HepG2 (cell line): ENCODE measurements around the gene GRK5. TPM values are rescaled to one million over a fixed set of nuclear protein-coding genes. Genes with fewer than 3 reads are reported as not detected.

ENCODE experiments used
- ATAC-seq: fragments of 200-7000 bp; cut with Tn5 transposase; 3 replicates; pipeline ENCODE4 v1.9.1; 2020; ENCODE audit warnings: mild to moderate bottlenecking, moderate library complexity
- BruUV-seq: library from RNA; stranded (reverse); fragments of 400-500 nt; replicated peaks from 2 replicates; lab custom pipeline; 2021; lab: Mats Ljungman, UMichigan
- CTCF ChIA-PET: fragments of 300-600 bp; formaldehyde crosslinking; extraction: SDS; loops from one replicate; lab custom pipeline; 2021; ENCODE audit warnings: low total read pairs, inconsistent platforms, low intra/inter-chr PET ratio; lab: Yijun Ruan, JAX
- POLR2A ChIA-PET: fragments of 350-600 bp; sonication (Branson Sonifier 250); formaldehyde crosslinking; loops from one replicate; lab custom pipeline; 2020; ENCODE audit warnings: antibody characterized with exemption, inconsistent platforms; lab: Yijun Ruan, JAX
- DNase-seq: peaks from one replicate; pipeline ENCODE4 v3.0.0-alpha.2; 2015; ENCODE audit warnings: low spot score
- FAIRE-seq: peaks from 3 replicates; lab custom pipeline; 2011; peaks lifted over from hg19 to GRCh38; lab: Jason Lieb, UNC
- H2AFZ ChIP-seq: one replicate; pipeline ENCODE4 v1.6.1; 2011; ENCODE audit warnings: low read length, inconsistent platforms
- H3K27ac ChIP-seq: fragments of 300-600 bp; 3 replicates; pipeline ENCODE4 v1.8.0; 2011; ENCODE audit warnings: mixed run types, mild to moderate bottlenecking, mixed read lengths, low read length, inconsistent platforms; ENCODE audit not compliant: insufficient read depth; ENCODE audit errors: extremely low read length
- H3K27me3 ChIP-seq, 2 experiments: fragments of 200-600 bp in 1 of 2; 2 replicates in 1 of 2; 3 replicates in 1 of 2; pipeline versions ENCODE4 v1.6.0 to v1.8.0; 2011; ENCODE audit warnings: low read length in 2 of 2, mild to moderate bottlenecking in 2 of 2, moderate library complexity in 2 of 2, inconsistent platforms in 1 of 2; ENCODE audit not compliant: insufficient read depth in 2 of 2, control insufficient read depth in 1 of 2
- H3K36me3 ChIP-seq, 2 experiments: fragments of 200-600 bp in 1 of 2; replicated peaks in 1 of 2; 2 replicates in 1 of 2; 3 replicates in 1 of 2; pipeline versions ENCODE4 v1.5.1 to v1.8.0; 2011; ENCODE audit warnings: low read length in 2 of 2, inconsistent platforms in 1 of 2; ENCODE audit not compliant: insufficient read depth in 2 of 2, control insufficient read depth in 1 of 2
- H3K4me1 ChIP-seq: 2 replicates; pipeline ENCODE4 v1.5.1; 2012; ENCODE audit warnings: low read length, inconsistent platforms; ENCODE audit not compliant: insufficient read depth
- H3K4me2 ChIP-seq: 2 replicates; pipeline ENCODE4 v1.6.0; 2011; ENCODE audit warnings: low read depth, low read length, inconsistent platforms
- H3K4me3 ChIP-seq, 3 experiments: fragments of 200-600 bp in 1 of 3; sonication (generic), shearing (Covaris generic) in 1 of 3; replicated peaks in 1 of 3; 2 replicates each; pipeline ENCODE4 v1.5.1; 2011 to 2016; ENCODE audit warnings: low read length in 3 of 3, inconsistent platforms in 2 of 3, low read depth in 2 of 3, mild to moderate bottlenecking in 2 of 3, control low read depth in 1 of 3, mixed read lengths in 1 of 3; ENCODE audit not compliant: insufficient read depth in 1 of 3
- H3K79me2 ChIP-seq: one replicate; pipeline ENCODE4 v1.6.1; 2011; ENCODE audit warnings: low read length, inconsistent platforms; ENCODE audit not compliant: insufficient read depth
- H3K9ac ChIP-seq: 2 replicates; pipeline ENCODE4 v1.6.0; 2011; ENCODE audit warnings: mild to moderate bottlenecking, low read depth, low read length, inconsistent platforms; ENCODE audit not compliant: insufficient read depth
- H3K9me3 ChIP-seq: 2 replicates; pipeline ENCODE4 v1.5.1; 2012; ENCODE audit warnings: mild to moderate bottlenecking, low read length
- H4K20me1 ChIP-seq: 2 replicates; pipeline ENCODE4 v1.6.0; 2011; ENCODE audit warnings: inconsistent platforms, mild to moderate bottlenecking, low read length, moderate library complexity; ENCODE audit not compliant: insufficient read depth
- BHLHE40 ChIP-seq: IDR thresholded peaks from 2 replicates; pipeline ENCODE4 v1.6.1; 2011; ENCODE audit warnings: low read length, improper control_type of control experiment
- E2F1 ChIP-seq: sonication (generic); formaldehyde crosslinking; IDR thresholded peaks from 2 replicates; pipeline ENCODE4 v1.5.0; 2020; ENCODE audit warnings: missing genetic modification reagents
- GPBP1L1 ChIP-seq: sonication (generic); formaldehyde crosslinking; IDR thresholded peaks from 2 replicates; pipeline ENCODE4 v1.5.0; 2020; ENCODE audit warnings: mild to moderate bottlenecking, missing genetic modification reagents
- GZF1 ChIP-seq: sonication (generic); formaldehyde crosslinking; IDR thresholded peaks from 2 replicates; pipeline ENCODE4 v1.5.1; 2020; ENCODE audit warnings: mild to moderate bottlenecking, missing genetic modification reagents
- KLF13 ChIP-seq: sonication (generic); formaldehyde crosslinking; IDR thresholded peaks from 2 replicates; pipeline ENCODE4 v1.4.0; 2020; ENCODE audit warnings: mild to moderate bottlenecking, missing genetic modification reagents
- MATR3 ChIP-seq: sonication (generic); formaldehyde crosslinking; IDR thresholded peaks from 2 replicates; pipeline ENCODE4 v1.4.0; 2020; ENCODE audit warnings: missing genetic modification reagents
- PHF5A ChIP-seq: IDR thresholded peaks from one replicate; pipeline ENCODE4 v1.6.1; 2018; ENCODE audit warnings: low read depth, missing genetic modification reagents; ENCODE audit not compliant: unreplicated experiment
- ZBTB21 ChIP-seq: sonication (generic); formaldehyde crosslinking; IDR thresholded peaks from 2 replicates; pipeline ENCODE4 v1.4.0; 2020; ENCODE audit warnings: missing genetic modification reagents
- ZFP36L2 ChIP-seq: sonication (generic); formaldehyde crosslinking; IDR thresholded peaks from 2 replicates; pipeline ENCODE4 v1.4.0; 2020; ENCODE audit warnings: missing genetic modification reagents
- ZNF207 ChIP-seq: fragments of 450-650 bp; IDR thresholded peaks from 2 replicates; pipeline ENCODE4 v1.6.1; 2016; ENCODE audit warnings: antibody characterized with exemption, borderline replicate concordance
- ZNF256 ChIP-seq: sonication (generic); formaldehyde crosslinking; conservative IDR thresholded peaks from 2 replicates; pipeline ENCODE4 v1.4.0; 2020; ENCODE audit warnings: missing genetic modification reagents
- WGBS: methylation state at CpG from one replicate; pipeline ENCODE4 v1.1.6; 2017; ENCODE audit warnings: low lambda C conversion rate; 5-methylcytosine and 5-hydroxymethylcytosine counted together
- in situ Hi-C: cut with HindIII; loops from 2 replicates; pipeline ENCODE4 v1.10.0; 2017; ENCODE audit warnings: low pct_unique_long_range_greater_than_20kb; ENCODE audit not compliant: extremely low pct_ligation_motif_present
- intact Hi-C: fragments of 100-400 bp; cut with micrococcal nuclease; formaldehyde crosslinking; loops from one replicate; pipeline ENCODE4 v1.10.0; 2022; ENCODE audit not compliant: unreplicated experiment
- polyA plus RNA-seq, 8 experiments: library from polyadenylated mRNA; depleted of rRNA in 3 of 8; stranded (reverse) in 7 of 8; unstranded in 1 of 8; fragments of >200 nt; fragmentation: Illumina TruSeq in 4 of 8; extraction: Trizol in 4 of 8; gene quantifications; 2 replicates each; pipeline versions ENCODE4 v1.2.1 to v1.2.3, GENCODE V29; 2011 to 2016; ENCODE audit warnings: low read depth in 4 of 8, missing spikeins in 1 of 8, mixed read lengths in 1 of 8; ENCODE audit not compliant: insufficient read depth in 1 of 8
- total RNA-seq, 5 experiments: library from RNA; depleted of rRNA; stranded (reverse); fragments of >200 nt; fragmentation: Illumina TruSeq; extraction: Trizol; gene quantifications; 2 replicates each; pipeline ENCODE4 v1.2.3, GENCODE V29; 2016; ENCODE audit warnings: low read depth in 1 of 5

The GRK5 gene
- total and polyA plus RNA-seq, 2 of the 13 experiments (the other 11 are each of a cell fraction or from before 2014, with no cell fraction given) = 10.4 to 12.6 TPM

DNA sequence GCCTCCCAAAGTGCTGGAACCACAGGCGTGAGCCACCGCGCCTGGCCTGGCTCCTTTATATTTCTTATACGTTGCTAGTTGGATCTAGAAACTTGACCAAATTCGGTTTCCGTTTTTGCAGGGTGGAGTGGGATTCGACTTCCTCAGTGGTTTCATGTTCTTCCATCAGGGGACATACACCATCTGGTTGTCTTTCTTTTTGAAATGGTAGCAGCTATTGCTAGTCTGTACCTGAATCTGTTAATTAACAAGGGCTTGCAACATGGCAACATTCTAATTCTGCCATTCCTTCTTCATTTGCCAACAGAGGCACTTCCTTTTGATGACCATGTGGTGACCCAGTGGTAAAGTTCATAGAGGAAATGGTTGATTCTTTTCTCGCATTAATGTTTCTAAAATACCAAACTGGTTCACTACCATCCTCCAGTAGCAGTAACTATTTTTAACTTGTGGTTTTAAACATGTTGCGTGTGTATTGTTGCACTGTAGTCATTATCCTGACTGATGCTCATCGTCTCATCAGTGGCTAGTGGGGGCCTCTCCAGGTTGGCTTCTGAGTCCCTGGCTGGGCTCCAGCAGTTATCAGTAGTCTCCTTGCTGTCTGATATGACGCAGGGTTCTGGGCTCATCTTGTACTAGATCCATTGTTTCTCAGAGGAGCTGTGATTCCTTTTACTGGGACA lies 175.9 kb downstream of the GRK5 start:
- no peaks in the 10 kb centered on the region for H3K79me2 ChIP-seq
- no peak overlapping the region for H3K4me3 ChIP-seq
- H3K36me3 ChIP-seq = peaks cover 11 to 18% of the 10 kb centered on the region in 2 experiments
- no peak overlapping the region for H3K9ac ChIP-seq
- WGBS = 88% methylated on average over 11 of the region's 11 CpGs
- in situ Hi-C loops = no loop called here
- H3K4me2 ChIP-seq = no peak overlapping the region
- DNase-seq (no peak), ATAC-seq (no peak), FAIRE-seq (no peak)
- no peaks in the 10 kb centered on the region for H3K4me1 ChIP-seq
- ChIA-PET CTCF (no interaction called here), POLR2A (no interaction called here)
- H3K9me3 ChIP-seq = no peaks in the 10 kb centered on the region
- no peaks in the 10 kb centered on the region for H4K20me1 ChIP-seq
- no peaks in the 10 kb centered on the region; a peak in 1 of 5 replicates for H3K27me3 ChIP-seq
- H3K27ac ChIP-seq = no peak overlapping the region
- intact Hi-C loops = no loop called here
- H2AFZ ChIP-seq = no peak overlapping the region
- no TSS peak for BruUV-seq
- TF ChIP-seq BHLHE40 (no peak), E2F1 (CRISPR knock-in tag) (no peak), GZF1 (no peak), MATR3 (no peak)

- no peak for TF ChIP-seq ZNF207
- no peak for TF ChIP-seq KLF13 (CRISPR knock-in tag)
- no peak for TF ChIP-seq ZFP36L2
- no peak for TF ChIP-seq ZBTB21 (CRISPR knock-in tag)
- no peak for TF ChIP-seq PHF5A (CRISPR knock-in tag)
- TF ChIP-seq GPBP1L1 = no peak
- TF ChIP-seq ZNF256 (CRISPR knock-in tag) = no peak
- POLR2A ChIA-PET = no interaction called here
- 91% methylated on average over 5 of the region's 5 CpGs for WGBS
- Histone ChIP-seq H3K4me2 (no peak overlapping the region), H3K27ac (no peak overlapping the region), H3K27me3 (no peaks in the 10 kb centered on the region; a peak in 1 of 5 replicates), H3K9me3 (no peaks in the 10 kb centered on the region), H4K20me1 (no peaks in the 10 kb centered on the region), H3K4me3 (no peak overlapping the region), H3K4me1 (peaks cover 4% of the 10 kb centered on the region), H3K79me2 (no peaks in the 10 kb centered on the region), H3K9ac (no peak overlapping the region), H3K36me3 (peaks cover 11 to 22% of the 10 kb centered on the region in 2 experiments), H2AFZ (no peak overlapping the region)
- ATAC-seq = no peak
- in situ Hi-C loops = no loop called here
- intact Hi-C loops = no loop called here
- no TSS peak for BruUV-seq
- no peak for DNase-seq
- no peak for FAIRE-seq
- CTCF ChIA-PET = no interaction called here
These were observed 176.8 kb downstream of the GRK5 start for GRCh38 chr10:119384127-119384526.
